Osteoblast (primary cell): ENCODE data around the gene AMMECR1. TPM values are rescaled to one million over a fixed set of nuclear protein-coding genes. Genes with fewer than 3 reads are reported as not detected.

Experiments
- DNase-seq: peaks from one replicate; pipeline ENCODE4 v3.0.0; 2011; ENCODE audit warnings: low spot score, mixed read lengths; ENCODE audit not compliant: insufficient read length; ENCODE audit errors: missing footprints
- H2AFZ ChIP-seq: 2 replicates; pipeline ENCODE4 v1.6.0; 2011; ENCODE audit warnings: mild to moderate bottlenecking, low read length
- H3K27ac ChIP-seq: 2 replicates; pipeline ENCODE4 v1.5.1; 2011; ENCODE audit warnings: mild to moderate bottlenecking, low read depth, low read length, moderate library complexity
- H3K27me3 ChIP-seq: 2 replicates; pipeline ENCODE4 v1.6.0; 2012; ENCODE audit warnings: mild to moderate bottlenecking, control low read depth, inconsistent platforms, low read length, moderate library complexity; ENCODE audit not compliant: insufficient read depth
- H3K36me3 ChIP-seq: 2 replicates; pipeline ENCODE4 v1.5.1; 2011; ENCODE audit warnings: mild to moderate bottlenecking, low read length, control low read depth, moderate library complexity; ENCODE audit not compliant: insufficient read depth
- H3K4me1 ChIP-seq: 2 replicates; pipeline ENCODE4 v1.5.1; 2011; ENCODE audit warnings: mild to moderate bottlenecking, low read length, control low read depth, moderate library complexity; ENCODE audit not compliant: insufficient read depth
- H3K4me2 ChIP-seq: 2 replicates; pipeline ENCODE4 v1.6.0; 2011; ENCODE audit warnings: mild to moderate bottlenecking, low read length; ENCODE audit not compliant: insufficient read depth
- H3K4me3 ChIP-seq: fragments of 200-600 bp; sonication (generic); 3 replicates; pipeline ENCODE4 v1.5.1; 2012; ENCODE audit warnings: mild to moderate bottlenecking, low read length, inconsistent platforms; ENCODE audit not compliant: insufficient read depth
- H3K79me2 ChIP-seq: 2 replicates; pipeline ENCODE4 v1.6.0; 2012; ENCODE audit warnings: mild to moderate bottlenecking, low read length, control low read depth, inconsistent platforms; ENCODE audit not compliant: insufficient read depth
- H3K9me3 ChIP-seq: 2 replicates; pipeline ENCODE4 v1.5.1; 2011; ENCODE audit warnings: low read depth, low read length, control low read depth
- H4K20me1 ChIP-seq: 2 replicates; pipeline ENCODE4 v1.6.0; 2012; ENCODE audit warnings: mild to moderate bottlenecking, low read length, control low read depth; ENCODE audit not compliant: insufficient read depth
- CTCF ChIP-seq: IDR thresholded peaks from 2 replicates; pipeline ENCODE4 v1.5.1; 2011; ENCODE audit warnings: mild to moderate bottlenecking, low read depth, low read length, moderate library complexity; ENCODE audit errors: extremely low read depth
- total RNA-seq: library from RNA; depleted of rRNA; stranded (reverse); fragments of >200 nt; gene quantifications from 2 replicates; pipeline ENCODE4 v1.2.3, GENCODE V29; 2012

The AMMECR1 gene
- total RNA-seq, 1 donor: 14.5 TPM

- no peak overlapping the region for H3K4me3 ChIP-seq
- DNase-seq: no peak
- no peaks in the 10 kb centered on the region for H3K9me3 ChIP-seq
- peaks cover 13% of the 10 kb centered on the region for H3K79me2 ChIP-seq
- H2AFZ ChIP-seq: no peak overlapping the region
- no peak overlapping the region for H3K4me2 ChIP-seq
- H3K4me1 ChIP-seq: no peaks in the 10 kb centered on the region
- no peaks in the 10 kb centered on the region for H3K36me3 ChIP-seq
- no peak overlapping the region for H3K27ac ChIP-seq
- H4K20me1 ChIP-seq: no peaks in the 10 kb centered on the region
- H3K27me3 ChIP-seq: peaks cover 15% of the 10 kb centered on the region
- no peak for TF ChIP-seq CTCF
These were observed 67.0 kb downstream of the AMMECR1 start for GRCh38 chrX:110250847-110251246.

- Histone ChIP-seq H4K20me1 (peaks cover 5% of the 10 kb centered on the region), H3K4me2 (no peak overlapping the region), H3K4me3 (no peak overlapping the region), H3K9me3 (no peaks in the 10 kb centered on the region), H3K27me3 (peaks cover 21% of the 10 kb centered on the region), H3K4me1 (peaks cover 2% of the 10 kb centered on the region), H3K27ac (no peak overlapping the region), H2AFZ (no peak overlapping the region), H3K79me2 (peaks cover 12% of the 10 kb centered on the region), H3K36me3 (no peaks in the 10 kb centered on the region)
- no peak for DNase-seq
- no peak for TF ChIP-seq CTCF
These were observed 69.3 kb downstream of the AMMECR1 start for GRCh38 chrX:110248578-110248977.

- H3K4me2 ChIP-seq: no peak overlapping the region
- H2AFZ ChIP-seq: no peak overlapping the region
- peaks cover 24% of the 10 kb centered on the region for H3K79me2 ChIP-seq
- H3K36me3 ChIP-seq: no peaks in the 10 kb centered on the region
- no peak for TF ChIP-seq CTCF
- H3K4me3 ChIP-seq: no peak overlapping the region
- H3K27ac ChIP-seq: no peak overlapping the region
- no peak for DNase-seq
- H3K27me3 ChIP-seq: peaks cover 13% of the 10 kb centered on the region
- peaks cover 2% of the 10 kb centered on the region for H3K4me1 ChIP-seq
- peaks cover 5% of the 10 kb centered on the region for H4K20me1 ChIP-seq
- no peaks in the 10 kb centered on the region for H3K9me3 ChIP-seq
These were observed 72.9 kb downstream of the AMMECR1 start for GRCh38 chrX:110245011-110245410.

- Histone ChIP-seq H3K9me3 (no peaks in the 10 kb centered on the region), H4K20me1 (peaks cover 5% of the 10 kb centered on the region), H3K4me1 (peaks cover 8% of the 10 kb centered on the region), H3K27me3 (peaks cover 9% of the 10 kb centered on the region), H3K79me2 (peaks cover 29% of the 10 kb centered on the region), H3K36me3 (no peaks in the 10 kb centered on the region), H2AFZ (no peak overlapping the region), H3K4me3 (no peak overlapping the region), H3K4me2 (no peak overlapping the region), H3K27ac (no peak overlapping the region)
- DNase-seq: no peak
- TF ChIP-seq CTCF: no peak
These were observed 75.5 kb downstream of the AMMECR1 start for GRCh38 chrX:110242371-110242770.
